ENCODE data around the gene SEPTIN12. TPM values are rescaled to one million over a fixed set of nuclear protein-coding genes. Genes with fewer than 3 reads are reported as not detected.

SEPTIN12 gene
- total and polyA plus RNA-seq, 2 experiments from 2014 or later, result not detected

DNA sequence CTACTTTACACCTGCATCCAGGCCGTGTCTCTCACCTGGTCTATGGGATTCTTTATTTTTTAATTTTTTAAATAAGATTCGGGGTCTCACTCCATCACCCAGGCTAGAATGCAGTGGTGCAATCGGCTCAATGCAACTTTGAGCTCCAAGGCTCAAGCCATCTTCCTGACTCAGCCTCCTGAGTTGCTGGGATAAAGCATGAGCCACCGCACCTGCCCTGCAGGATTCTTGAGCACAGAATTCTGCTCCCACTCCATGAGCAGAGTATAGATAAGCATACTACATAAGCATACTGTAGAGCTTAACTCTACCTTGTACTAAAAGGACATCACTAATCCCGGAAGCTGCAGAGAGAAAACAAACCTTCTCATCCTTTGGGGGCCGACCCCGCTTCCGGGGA lies 43.5 kb upstream of the SEPTIN12 start:
- H3K9me3 Mint-ChIP-seq, result no peaks in the 10 kb centered on the region

More for the DNA sequence above, 43.5 kb upstream of the SEPTIN12 start:
- Mint-ChIP-seq H3K4me1 (no peaks in the 10 kb centered on the region), H3K27ac (no peak overlapping the region), H3K27me3 (ENCODE audit: insufficient read depth, low read depth, poor library complexity) (peaks cover 3% of the 10 kb centered on the region), H3K4me3 (no peak overlapping the region), H3K36me3 (ENCODE audit: low read depth) (peaks cover 66% of the 10 kb centered on the region)
- peaks cover 3% of the 10 kb centered on the region; the same call in 1 of the 2 replicates for H3F3A ChIP-seq (replicated peaks; ENCODE audit: low read depth)
- peaks cover 43% of the 10 kb centered on the region for H3K36me3 ChIP-seq (ENCODE audit: insufficient read depth)
- no peak overlapping the region for H3K4me2 ChIP-seq
- no peaks in the 10 kb centered on the region for H3K27me3 ChIP-seq (ENCODE audit: insufficient read depth)
- TF ChIP-seq POLR2AphosphoS5 (IDR thresholded peaks at IDR 0.05; ENCODE audit: low read depth) (no peak), ZNF114 (CRISPR knock-in tag; IDR thresholded peaks at IDR 0.05) (no peak), ETS1 (IDR thresholded peaks at IDR 0.05) (no peak), STAT1 (IDR thresholded peaks at IDR 0.05; ENCODE audit: unreplicated experiment) (no peak), ZNF462 (CRISPR knock-in tag; IDR thresholded peaks at IDR 0.05) (no peak), EZH2phosphoT487 (IDR thresholded peaks at IDR 0.05; ENCODE audit: unreplicated experiment) (no peak), EZH2 (IDR thresholded peaks at IDR 0.05; ENCODE audit: low read depth, unreplicated experiment) (no peak), ZNF331 (CRISPR knock-in tag; IDR thresholded peaks at IDR 0.05; ENCODE audit: low read depth) (no peak), CREB1 (CRISPR knock-in tag; IDR thresholded peaks at IDR 0.05; ENCODE audit: low read depth) (no peak), REST (IDR thresholded peaks at IDR 0.05; ENCODE audit: unreplicated experiment) (no peak), JUNB (IDR thresholded peaks at IDR 0.05; ENCODE audit: unreplicated experiment) (no peak)
- H4K20me1 ChIP-seq (replicated peaks; ENCODE audit: insufficient read depth), result peaks cover 32% of the 10 kb centered on the region
- DNase-seq (ENCODE audit: low spot score) (no peak), ATAC-seq (no peak)
- H3K27ac ChIP-seq (ENCODE audit: low read depth), result no peak overlapping the region
- H3K79me2 ChIP-seq (replicated peaks; ENCODE audit: insufficient read depth), result peaks cover 14% of the 10 kb centered on the region
- H3K9me2 ChIP-seq (ENCODE audit: insufficient read depth), result no peaks in the 10 kb centered on the region
- H3K4me3 ChIP-seq, result no peak overlapping the region
- no peak overlapping the region for H2AFZ ChIP-seq
- H3K4me1 ChIP-seq (ENCODE audit: insufficient read depth), result no peaks in the 10 kb centered on the region
